NB4 (cell line): ENCODE measurements around the gene SLC35A5.

Experiments
- DNase-seq: peaks from one replicate; pipeline ENCODE4 v3.0.0; 2010; ENCODE audit warnings: low read depth
- H3K4me3 ChIP-seq: one replicate; pipeline ENCODE4 v1.5.1; 2011; ENCODE audit warnings: mild to moderate bottlenecking, low read depth, low read length, moderate library complexity
- CTCF ChIP-seq: IDR thresholded peaks from one replicate; pipeline ENCODE4 v1.5.1; 2012; ENCODE audit warnings: low read depth, low read length
- MAX ChIP-seq: IDR thresholded peaks from 2 replicates; pipeline ENCODE4 v1.6.1; 2011; ENCODE audit warnings: low read depth, low read length
- MYC ChIP-seq: IDR thresholded peaks from 2 replicates; pipeline ENCODE4 v1.6.1; 2011; ENCODE audit warnings: low read depth, low read length
- POLR2A ChIP-seq: IDR thresholded peaks from 2 replicates; pipeline ENCODE4 v1.6.1; 2011; ENCODE audit warnings: mild to moderate bottlenecking; ENCODE audit not compliant: insufficient read length; ENCODE audit errors: extremely low read depth

The SLC35A5 gene

GRCh38 chr3:112634786-112635541 is 73.1 kb downstream of the SLC35A5 start:
- TF ChIP-seq MAX = no peak
- TF ChIP-seq POLR2A = no peak
- no peak for TF ChIP-seq MYC
- TF ChIP-seq CTCF = no peak
- DNase-seq = no peak
- H3K4me3 ChIP-seq = no peak overlapping the region
